ENCODE measurements around the gene CABP7.

CABP7 gene

DNA sequence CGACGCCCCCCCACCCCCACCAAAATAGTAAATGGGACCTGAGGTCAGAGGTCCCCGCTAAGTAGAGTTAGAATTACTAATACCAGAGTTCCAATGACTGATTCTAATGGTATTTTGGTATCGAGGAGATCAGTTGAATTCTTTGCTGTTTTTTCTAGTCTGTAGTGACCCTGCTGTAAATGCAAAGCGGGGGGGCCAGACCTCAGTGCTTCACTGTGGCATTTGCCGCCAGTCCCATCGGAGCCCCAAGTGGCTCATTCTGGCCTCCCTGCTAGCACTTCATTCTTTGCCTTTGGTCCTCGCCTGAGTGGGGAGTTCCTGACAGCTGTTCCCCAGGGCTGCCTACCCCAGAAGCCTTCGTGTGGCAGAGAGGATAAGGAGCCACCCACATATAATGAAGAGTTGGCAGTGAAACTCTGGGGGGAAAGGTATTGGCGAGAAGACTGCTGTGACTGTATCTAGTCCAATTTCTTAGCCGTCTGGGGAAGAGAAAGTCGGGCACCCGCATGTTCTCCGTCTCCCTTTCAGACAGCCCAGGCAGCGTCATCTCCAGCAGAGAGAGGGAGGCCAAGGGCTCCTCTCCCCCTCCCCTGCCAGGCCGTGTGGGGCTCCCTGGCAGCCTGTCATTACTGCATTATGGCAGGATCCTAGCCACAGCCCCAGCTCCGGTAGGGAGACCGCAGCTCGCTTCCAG lies 19.4 kb upstream of the CABP7 start:
- Histone ChIP-seq H3K79me2 (ENCODE audit: insufficient read depth, low read length) (no peaks in the 10 kb centered on the region), H3K4me1 (ENCODE audit: insufficient read depth, low read length, severe bottlenecking) (peaks cover 22% of the 10 kb centered on the region), H2AFZ (ENCODE audit: low read length) (no peak overlapping the region), H3F3A (ENCODE audit: insufficient read depth, low read length) (no peaks in the 10 kb centered on the region), H3K27ac (ENCODE audit: low read depth, low read length, poor library complexity, severe bottlenecking) (no peak overlapping the region), H3K4me2 (ENCODE audit: low read length) (no peak overlapping the region), H3K36me3 (ENCODE audit: insufficient read depth, low read length) (peaks cover 4% of the 10 kb centered on the region; the same call in 1 of the 2 replicates), H3K9ac (ENCODE audit: low read length) (no peak overlapping the region), H3K4me3 (ENCODE audit: low read depth, low read length, poor library complexity, severe bottlenecking) (no peak overlapping the region), H3K27me3 (ENCODE audit: insufficient read depth, low read length) (no peaks in the 10 kb centered on the region), H3K9me3 (ENCODE audit: low read length) (no peaks in the 10 kb centered on the region), H4K20me1 (ENCODE audit: insufficient read depth, low read length) (no peaks in the 10 kb centered on the region), H3K9me2 (ENCODE audit: low read depth, low read length) (no peaks in the 10 kb centered on the region)
- TF ChIP-seq EZH2 (IDR thresholded peaks at IDR 0.05; ENCODE audit: borderline replicate concordance, low read length): no peak
- TF ChIP-seq, protein P1, sequence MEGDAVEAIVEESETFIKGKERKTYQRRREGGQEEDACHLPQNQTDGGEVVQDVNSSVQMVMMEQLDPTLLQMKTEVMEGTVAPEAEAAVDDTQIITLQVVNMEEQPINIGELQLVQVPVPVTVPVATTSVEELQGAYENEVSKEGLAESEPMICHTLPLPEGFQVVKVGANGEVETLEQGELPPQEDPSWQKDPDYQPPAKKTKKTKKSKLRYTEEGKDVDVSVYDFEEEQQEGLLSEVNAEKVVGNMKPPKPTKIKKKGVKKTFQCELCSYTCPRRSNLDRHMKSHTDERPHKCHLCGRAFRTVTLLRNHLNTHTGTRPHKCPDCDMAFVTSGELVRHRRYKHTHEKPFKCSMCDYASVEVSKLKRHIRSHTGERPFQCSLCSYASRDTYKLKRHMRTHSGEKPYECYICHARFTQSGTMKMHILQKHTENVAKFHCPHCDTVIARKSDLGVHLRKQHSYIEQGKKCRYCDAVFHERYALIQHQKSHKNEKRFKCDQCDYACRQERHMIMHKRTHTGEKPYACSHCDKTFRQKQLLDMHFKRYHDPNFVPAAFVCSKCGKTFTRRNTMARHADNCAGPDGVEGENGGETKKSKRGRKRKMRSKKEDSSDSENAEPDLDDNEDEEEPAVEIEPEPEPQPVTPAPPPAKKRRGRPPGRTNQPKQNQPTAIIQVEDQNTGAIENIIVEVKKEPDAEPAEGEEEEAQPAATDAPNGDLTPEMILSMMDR (IDR thresholded peaks at IDR 0.05; ENCODE audit: low read length): no peak

DNA sequence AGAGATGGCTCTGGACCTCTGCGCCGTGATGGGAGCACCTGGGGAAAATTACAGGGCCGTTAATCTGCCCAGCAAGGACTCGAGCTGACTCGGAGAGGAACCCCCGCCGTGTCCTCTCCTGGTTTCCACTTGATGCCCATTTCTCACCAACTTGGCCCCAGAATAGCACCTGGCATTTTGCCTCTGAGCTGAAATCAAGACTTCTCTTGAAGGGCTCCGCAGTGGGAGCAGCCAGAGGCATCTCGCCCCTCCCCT lies 19.0 kb upstream of the CABP7 start:
- TF ChIP-seq EZH2 (IDR thresholded peaks at IDR 0.05; ENCODE audit: borderline replicate concordance, low read length): no peak
- TF ChIP-seq, protein P1 (IDR thresholded peaks at IDR 0.05; ENCODE audit: low read length): no peak
- Histone ChIP-seq H3K27me3 (ENCODE audit: insufficient read depth, low read length) (no peaks in the 10 kb centered on the region; the same call in 1 of the 2 replicates), H3K4me3 (ENCODE audit: low read depth, low read length, poor library complexity, severe bottlenecking) (no peak overlapping the region), H3K9me2 (ENCODE audit: low read depth, low read length) (no peaks in the 10 kb centered on the region), H3K4me2 (ENCODE audit: low read length) (no peak overlapping the region), H4K20me1 (ENCODE audit: insufficient read depth, low read length) (no peaks in the 10 kb centered on the region), H3K27ac (ENCODE audit: low read depth, low read length, poor library complexity, severe bottlenecking) (no peak overlapping the region), H3K4me1 (ENCODE audit: insufficient read depth, low read length, severe bottlenecking) (peaks cover 22% of the 10 kb centered on the region), H3K36me3 (ENCODE audit: insufficient read depth, low read length) (peaks cover 4% of the 10 kb centered on the region; the same call in 1 of the 2 replicates), H2AFZ (ENCODE audit: low read length) (no peak overlapping the region), H3K79me2 (ENCODE audit: insufficient read depth, low read length) (no peaks in the 10 kb centered on the region), H3F3A (ENCODE audit: insufficient read depth, low read length) (no peaks in the 10 kb centered on the region), H3K9me3 (ENCODE audit: low read length) (no peaks in the 10 kb centered on the region), H3K9ac (ENCODE audit: low read length) (no peak overlapping the region)

DNA sequence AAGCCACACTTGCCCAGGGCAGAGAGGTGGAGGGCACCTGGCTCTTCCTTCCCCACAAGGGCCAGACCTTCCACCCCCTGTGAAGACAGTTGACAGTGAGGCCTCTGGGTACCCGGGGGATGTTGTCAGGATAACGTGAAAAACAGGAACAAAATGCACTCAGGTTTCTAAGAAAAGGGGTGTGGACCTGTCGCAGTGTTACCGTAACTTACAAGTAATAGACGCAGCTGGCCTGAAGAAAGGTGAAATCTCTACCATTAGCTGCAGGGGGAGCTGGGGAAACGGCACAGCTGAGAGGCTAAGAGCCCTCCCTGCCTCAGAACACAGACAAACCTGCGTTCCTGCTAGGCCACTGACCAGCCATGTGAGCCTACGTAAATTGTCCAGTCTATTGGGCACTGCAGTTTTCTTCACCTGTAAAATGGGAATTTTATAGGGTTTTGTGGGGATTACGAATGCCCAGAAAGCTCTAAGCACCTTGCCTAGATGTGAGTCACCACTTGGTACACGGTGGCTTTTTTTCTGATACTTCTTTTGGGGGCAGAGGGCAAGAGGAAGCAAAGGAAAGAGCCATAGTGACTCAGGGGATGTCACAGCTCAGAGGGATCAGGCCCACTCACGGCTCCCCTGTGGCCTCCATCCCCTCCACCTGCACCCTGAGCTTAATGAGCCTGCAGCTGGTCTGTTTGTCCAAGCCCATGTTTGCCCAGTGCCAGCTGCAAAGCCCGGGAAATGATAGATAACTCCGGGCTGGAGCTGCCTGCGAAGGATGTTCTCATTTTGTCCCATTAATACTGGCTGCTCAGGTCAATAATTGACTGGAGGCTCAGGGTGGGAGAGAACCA lies 18.4 kb upstream of the CABP7 start:
- peaks cover 22% of the 10 kb centered on the region for H3K4me1 ChIP-seq (ENCODE audit: insufficient read depth, low read length, severe bottlenecking)
- TF ChIP-seq, protein P1 (IDR thresholded peaks at IDR 0.05; ENCODE audit: low read length): peak; percentile 47
- TF ChIP-seq EZH2 (IDR thresholded peaks at IDR 0.05; ENCODE audit: borderline replicate concordance, low read length): no peak
- no peak overlapping the region for H3K4me3 ChIP-seq (ENCODE audit: low read depth, low read length, poor library complexity, severe bottlenecking)
- H3K36me3 ChIP-seq (ENCODE audit: insufficient read depth, low read length): peaks cover 4% of the 10 kb centered on the region; the same call in 1 of the 2 replicates
- no peak overlapping the region for H3K27ac ChIP-seq (ENCODE audit: low read depth, low read length, poor library complexity, severe bottlenecking)
- H3K9ac ChIP-seq (ENCODE audit: low read length): no peak overlapping the region
- no peaks in the 10 kb centered on the region for H3F3A ChIP-seq (ENCODE audit: insufficient read depth, low read length)
- H4K20me1 ChIP-seq (ENCODE audit: insufficient read depth, low read length): no peaks in the 10 kb centered on the region
- no peak overlapping the region for H3K4me2 ChIP-seq (ENCODE audit: low read length)
- no peaks in the 10 kb centered on the region for H3K79me2 ChIP-seq (ENCODE audit: insufficient read depth, low read length)
- H3K9me2 ChIP-seq (ENCODE audit: low read depth, low read length): no peaks in the 10 kb centered on the region
- no peaks in the 10 kb centered on the region; the same call in 1 of the 2 replicates for H3K27me3 ChIP-seq (ENCODE audit: insufficient read depth, low read length)
- H3K9me3 ChIP-seq (ENCODE audit: low read length): no peaks in the 10 kb centered on the region
- H2AFZ ChIP-seq (ENCODE audit: low read length): no peak overlapping the region
